ENCODE data around the gene BACH2.

DNA sequence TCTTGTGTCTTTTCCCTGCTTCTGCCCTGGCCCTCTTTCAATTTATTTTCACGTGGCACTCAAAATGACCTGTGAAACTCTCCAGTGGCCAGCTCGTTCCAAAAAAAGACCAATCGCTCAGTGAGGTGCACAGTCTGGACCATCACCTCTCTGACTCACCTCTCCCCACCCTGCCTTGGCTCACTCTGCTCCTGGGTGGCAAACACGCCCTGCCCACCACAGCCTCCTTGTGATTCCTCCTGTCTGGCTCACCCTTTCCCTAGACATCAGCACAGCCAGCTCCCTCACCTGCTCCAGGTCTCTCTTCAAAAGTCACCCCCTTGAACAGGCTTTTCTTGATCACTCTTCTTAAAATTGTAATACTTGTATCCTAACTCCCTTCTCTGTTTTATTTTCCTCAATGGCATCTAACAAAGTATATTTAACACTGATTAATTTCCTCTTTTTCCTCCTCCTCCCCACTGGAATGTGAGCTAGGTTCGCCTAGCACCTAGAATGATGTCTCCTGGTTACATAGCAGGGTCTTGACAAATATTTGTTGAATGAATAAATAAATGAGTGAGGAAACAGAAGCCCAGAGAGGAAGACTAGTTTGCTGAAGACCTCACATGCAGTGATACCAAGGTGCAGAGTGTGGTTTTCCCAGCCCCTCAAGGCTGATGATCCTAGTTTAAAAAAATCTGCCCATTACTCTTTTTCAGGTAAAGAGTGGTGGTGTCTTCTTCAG lies 293.4 kb downstream of the BACH2 start:
- TF ChIP-seq POLR2A (IDR thresholded peaks at IDR 0.05; ENCODE audit: low read depth, low read length), result no peak
- TF ChIP-seq POLR2AphosphoS5 (IDR thresholded peaks at IDR 0.05; ENCODE audit: low read depth, low read length), result no peak
- TF ChIP-seq TAF1 (IDR thresholded peaks at IDR 0.05; ENCODE audit: borderline replicate concordance, low read depth, low read length), result no peak

Measured in GM12892 (cell line).